ENCODE data around the gene FAM98B. TPM values are rescaled to one million over a fixed set of nuclear protein-coding genes. Genes with fewer than 3 reads are reported as not detected.

The FAM98B gene
- total RNA-seq, 1 experiment from 2014 or later, result 38.1 TPM

GRCh38 chr15:38427380-38427779, 26.5 kb upstream of the FAM98B start:
- no peaks in the 10 kb centered on the region for H3K36me3 Mint-ChIP-seq
- ATAC-seq (peak; percentile 73; the same call in 1 of the 2 replicates), DNase-seq (ENCODE audit: low spot score) (no peak)
- H3K27me3 Mint-ChIP-seq (ENCODE audit: low read depth), result no peaks in the 10 kb centered on the region
- no peak overlapping the region for H3K27ac Mint-ChIP-seq
- POLR2A ChIA-PET, result no interaction called here
- H3K9me3 Mint-ChIP-seq, result peaks cover 9% of the 10 kb centered on the region
- TF ChIP-seq HMGXB4 (CRISPR knock-in tag; IDR thresholded peaks at IDR 0.05) (no peak), IRF1 (CRISPR knock-in tag; IDR thresholded peaks at IDR 0.05) (no peak), ELF4 (CRISPR knock-in tag; IDR thresholded peaks at IDR 0.05; ENCODE audit: low read depth) (no peak)
- H3K4me3 Mint-ChIP-seq, result no peak overlapping the region
- no peaks in the 10 kb centered on the region for H3K4me1 Mint-ChIP-seq
- CTCF ChIA-PET, result interaction anchor here (0.9 to 4.3 kb wide), 3 partner anchors 13 to 265 kb away, joined by 3 to 34 read pairs (median 5); no protein-coding TSS in a partner anchor

GRCh38 chr15:38430106-38430760, 23.7 kb upstream of the FAM98B start:
- CTCF ChIA-PET, result interaction anchor here (4.3 kb wide), 1 partner anchor 10 kb away, joined by 34 read pairs; no protein-coding TSS in a partner anchor
- no peak for ATAC-seq
- no peaks in the 10 kb centered on the region for H3K27me3 Mint-ChIP-seq (ENCODE audit: low read depth)
- POLR2A ChIA-PET, result no interaction called here
- no peak for DNase-seq (ENCODE audit: low spot score)
- peaks cover 6% of the 10 kb centered on the region for H3K9me3 Mint-ChIP-seq
- TF ChIP-seq MAX (CRISPR knock-in tag; IDR thresholded peaks at IDR 0.05), result no peak
- TF ChIP-seq ZNF671 (CRISPR knock-in tag; IDR thresholded peaks at IDR 0.05), result no peak
- TF ChIP-seq KAT7 (CRISPR knock-in tag; IDR thresholded peaks at IDR 0.05; ENCODE audit: borderline replicate concordance), result no peak
- no peak for TF ChIP-seq MLX (CRISPR knock-in tag; IDR thresholded peaks at IDR 0.05)
- TF ChIP-seq ZNF263 (CRISPR knock-in tag; IDR thresholded peaks at IDR 0.05; ENCODE audit: low read depth), result no peak
- no peak for TF ChIP-seq MXD4 (CRISPR knock-in tag; IDR thresholded peaks at IDR 0.05; ENCODE audit: borderline replicate concordance)
- no peak for TF ChIP-seq ZNF219 (CRISPR knock-in tag; IDR thresholded peaks at IDR 0.05; ENCODE audit: borderline replicate concordance)
- no peak for TF ChIP-seq TCF7 (CRISPR knock-in tag; IDR thresholded peaks at IDR 0.05; ENCODE audit: low read depth)
- no peak for TF ChIP-seq ZNF232 (CRISPR knock-in tag; IDR thresholded peaks at IDR 0.05)
- TF ChIP-seq NR3C1 (CRISPR knock-in tag; conservative IDR thresholded peaks at IDR 0.05; ENCODE audit: low read depth), result no peak
- no peak for TF ChIP-seq ATF3 (CRISPR knock-in tag; conservative IDR thresholded peaks at IDR 0.05)
- TF ChIP-seq ZNF396 (CRISPR knock-in tag; IDR thresholded peaks at IDR 0.05; ENCODE audit: borderline replicate concordance), result no peak
- no peak for TF ChIP-seq SP1 (CRISPR knock-in tag; conservative IDR thresholded peaks at IDR 0.05)
- TF ChIP-seq ZBTB43 (CRISPR knock-in tag; IDR thresholded peaks at IDR 0.05), result no peak
- no peak for TF ChIP-seq GRHL2 (CRISPR knock-in tag; IDR thresholded peaks at IDR 0.05; ENCODE audit: insufficient replicate concordance, severe bottlenecking)
- no peak for TF ChIP-seq SMAD4 (CRISPR knock-in tag; IDR thresholded peaks at IDR 0.05)
- no peak for TF ChIP-seq SOX15 (CRISPR knock-in tag; IDR thresholded peaks at IDR 0.05)
- no peak for TF ChIP-seq ETV6 (CRISPR knock-in tag; IDR thresholded peaks at IDR 0.05)
- H3K4me1 Mint-ChIP-seq, result no peaks in the 10 kb centered on the region
- H3K4me3 Mint-ChIP-seq, result no peak overlapping the region
- no peak overlapping the region for H3K27ac Mint-ChIP-seq
- H3K36me3 Mint-ChIP-seq, result no peaks in the 10 kb centered on the region
